Lower lobe of right lung (tissue), 2 donors: ENCODE results near the gene THSD4. TPM values are rescaled to one million over a fixed set of nuclear protein-coding genes. Genes with fewer than 3 reads are reported as not detected.

ENCODE experiments used
- ATAC-seq, 2 donors: fragments of 200-7000 bp; cut with Tn5 transposase; one replicate each; pipeline ENCODE4 v1.9.1; 2020 to 2022; ENCODE audit warnings: mild to moderate bottlenecking in 2 of 2, moderate library complexity in 2 of 2
- DNase-seq: peaks from one replicate; pipeline ENCODE4 v3.0.0-alpha.2; 2020
- H3K27ac ChIP-seq: fragments of 200-600 bp; one replicate; pipeline ENCODE4 v1.8.0; 2022
- H3K27me3 ChIP-seq: fragments of 200-600 bp; one replicate; pipeline ENCODE4 v1.8.0; 2022; ENCODE audit warnings: low read depth
- H3K36me3 ChIP-seq: fragments of 200-600 bp; one replicate; pipeline ENCODE4 v1.8.0; 2022; ENCODE audit warnings: mild to moderate bottlenecking
- H3K4me1 ChIP-seq: fragments of 200-600 bp; one replicate; pipeline ENCODE4 v1.8.0; 2022
- H3K4me3 ChIP-seq: fragments of 200-600 bp; one replicate; pipeline ENCODE4 v1.8.0; 2022; ENCODE audit warnings: mild to moderate bottlenecking
- H3K9me3 ChIP-seq: fragments of 200-600 bp; one replicate; pipeline ENCODE4 v1.8.0; 2022
- intact Hi-C: fragments of 100-400 bp; cut with DNase I; formaldehyde crosslinking; loops from one replicate; pipeline ENCODE4 v1.11.0; 2022
- total RNA-seq: library from RNA; stranded (reverse); fragmentation: NEBNext Ultra II Directional; extraction: Animal tissue kit (Norgen Biotek cat#: 25700); gene quantifications from one replicate; pipeline ENCODE4 v1.2.1, GENCODE V29; 2021
- TF ChIP-seq, protein P1 (sequence below): fragments of 200-600 bp; IDR thresholded peaks from one replicate; pipeline ENCODE4 v1.8.0; 2022; ENCODE audit warnings: antibody characterized with exemption, mild to moderate bottlenecking
- donor health status: DM: no; HTN: yes; CAD: no; lungs with severe emphysema.

THSD4 gene
- total RNA-seq, 1 donor from 2014 or later = 18.2 TPM

DNA sequence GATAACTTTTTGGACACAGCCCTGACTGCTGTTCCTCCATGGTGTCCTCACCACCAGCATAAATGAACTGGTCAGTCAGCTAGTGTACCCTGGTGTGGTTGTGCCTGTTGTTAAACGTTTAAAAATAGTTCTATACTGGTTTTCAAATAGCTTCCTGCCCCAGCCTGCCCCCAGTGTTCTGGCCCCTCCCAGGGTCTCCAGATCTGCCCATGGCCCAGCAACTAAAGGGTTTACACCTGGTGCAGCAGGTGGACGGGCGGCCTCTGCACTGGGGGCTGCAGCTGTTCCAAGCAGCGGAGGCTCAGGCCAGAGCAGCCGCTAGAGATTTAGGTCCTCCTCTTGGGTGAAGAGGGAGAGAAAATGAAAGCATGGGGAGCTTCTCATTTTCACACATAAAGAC lies 689.0 kb downstream of the THSD4 start:
- H3K36me3 ChIP-seq = no peaks in the 10 kb centered on the region
- intact Hi-C loops = loop anchor here (5.0 kb wide), 1 partner anchor 62 kb away; no protein-coding TSS in a partner anchor
- H3K27me3 ChIP-seq = no peaks in the 10 kb centered on the region
- H3K9me3 ChIP-seq = no peaks in the 10 kb centered on the region
- no peak overlapping the region for H3K27ac ChIP-seq
- no peak overlapping the region for H3K4me3 ChIP-seq
- DNase-seq = no peak
- H3K4me1 ChIP-seq = no peaks in the 10 kb centered on the region
- no peak for ATAC-seq
- TF ChIP-seq, protein P1, sequence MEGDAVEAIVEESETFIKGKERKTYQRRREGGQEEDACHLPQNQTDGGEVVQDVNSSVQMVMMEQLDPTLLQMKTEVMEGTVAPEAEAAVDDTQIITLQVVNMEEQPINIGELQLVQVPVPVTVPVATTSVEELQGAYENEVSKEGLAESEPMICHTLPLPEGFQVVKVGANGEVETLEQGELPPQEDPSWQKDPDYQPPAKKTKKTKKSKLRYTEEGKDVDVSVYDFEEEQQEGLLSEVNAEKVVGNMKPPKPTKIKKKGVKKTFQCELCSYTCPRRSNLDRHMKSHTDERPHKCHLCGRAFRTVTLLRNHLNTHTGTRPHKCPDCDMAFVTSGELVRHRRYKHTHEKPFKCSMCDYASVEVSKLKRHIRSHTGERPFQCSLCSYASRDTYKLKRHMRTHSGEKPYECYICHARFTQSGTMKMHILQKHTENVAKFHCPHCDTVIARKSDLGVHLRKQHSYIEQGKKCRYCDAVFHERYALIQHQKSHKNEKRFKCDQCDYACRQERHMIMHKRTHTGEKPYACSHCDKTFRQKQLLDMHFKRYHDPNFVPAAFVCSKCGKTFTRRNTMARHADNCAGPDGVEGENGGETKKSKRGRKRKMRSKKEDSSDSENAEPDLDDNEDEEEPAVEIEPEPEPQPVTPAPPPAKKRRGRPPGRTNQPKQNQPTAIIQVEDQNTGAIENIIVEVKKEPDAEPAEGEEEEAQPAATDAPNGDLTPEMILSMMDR = no peak

DNA sequence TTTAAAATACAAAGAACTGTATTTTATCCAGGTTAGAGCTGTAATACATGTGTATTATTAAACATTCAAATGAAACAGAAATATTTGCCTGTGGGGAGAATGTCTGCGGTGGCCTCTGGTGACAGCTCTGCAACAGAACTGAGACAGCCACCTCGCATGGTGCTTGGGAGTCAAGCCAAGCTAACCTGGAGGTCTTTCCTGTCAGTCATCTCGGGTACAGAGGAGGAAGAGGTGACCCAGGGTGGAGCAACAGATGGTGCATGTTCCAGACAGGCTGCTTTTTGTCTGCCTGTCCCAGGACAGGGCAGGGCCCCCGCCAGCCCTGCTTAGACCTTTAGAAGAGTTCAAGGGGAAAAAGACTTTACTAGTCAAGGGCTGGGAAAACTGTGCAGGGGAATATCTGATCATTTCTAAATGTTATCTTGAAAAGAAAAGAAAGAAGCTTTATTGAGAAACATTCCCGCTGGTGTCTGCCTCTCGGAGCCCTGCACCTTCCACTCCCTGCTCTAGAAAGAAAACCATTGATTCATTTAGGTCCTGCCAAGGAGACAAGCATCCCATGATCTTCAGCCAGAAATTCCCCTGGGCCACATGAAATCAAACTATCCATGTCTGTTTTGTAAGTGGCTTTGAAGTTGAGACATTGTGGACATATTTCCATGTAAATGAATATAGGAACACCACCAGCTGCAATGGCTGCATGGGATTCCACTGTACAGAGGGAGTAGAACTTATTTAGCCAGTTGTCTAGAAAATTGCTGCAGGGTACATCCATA lies 689.6 kb downstream of the THSD4 start:
- intact Hi-C loops = loop anchor here (5.0 kb wide), 1 partner anchor 63 kb away; no protein-coding TSS in a partner anchor
- ATAC-seq (no peak), DNase-seq (no peak)

DNA sequence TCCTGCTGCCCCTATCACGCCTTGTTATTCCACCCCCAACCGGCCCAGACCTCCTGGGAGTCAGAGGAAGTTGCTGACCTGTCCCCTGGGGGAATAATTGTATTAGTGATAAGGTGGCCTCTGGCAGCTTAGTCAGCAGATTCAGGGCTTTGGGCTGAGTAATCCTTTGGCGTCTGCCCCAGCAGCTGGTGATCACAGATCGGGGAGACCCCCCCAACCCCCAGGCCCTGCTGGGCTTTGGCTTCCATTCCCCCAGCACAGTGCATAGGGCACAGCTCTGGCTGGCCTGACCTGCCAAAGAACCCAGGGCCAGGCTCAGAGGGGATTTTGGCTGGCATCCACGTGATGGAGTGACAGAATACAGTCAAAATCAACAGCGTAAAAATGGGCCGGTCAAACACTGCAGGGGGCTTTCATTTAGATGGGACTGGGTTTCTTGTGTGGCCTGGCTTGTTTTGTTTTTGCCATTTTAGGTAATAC lies 691.2 kb downstream of the THSD4 start:
- Histone ChIP-seq H3K4me1 (no peaks in the 10 kb centered on the region), H3K36me3 (no peaks in the 10 kb centered on the region), H3K4me3 (no peak overlapping the region), H3K9me3 (no peaks in the 10 kb centered on the region), H3K27ac (no peak overlapping the region), H3K27me3 (no peaks in the 10 kb centered on the region)
- no peak for DNase-seq
- TF ChIP-seq, protein P1 = no peak
- ATAC-seq = no peak
- intact Hi-C loops = no loop called here

More for the DNA sequence above, 689.6 kb downstream of the THSD4 start:
- H3K27ac ChIP-seq = no peak overlapping the region
- H3K27me3 ChIP-seq = no peaks in the 10 kb centered on the region
- TF ChIP-seq, protein P1 = no peak
- H3K9me3 ChIP-seq = no peaks in the 10 kb centered on the region
- H3K36me3 ChIP-seq = no peaks in the 10 kb centered on the region
- H3K4me3 ChIP-seq = no peak overlapping the region
- no peaks in the 10 kb centered on the region for H3K4me1 ChIP-seq

DNA sequence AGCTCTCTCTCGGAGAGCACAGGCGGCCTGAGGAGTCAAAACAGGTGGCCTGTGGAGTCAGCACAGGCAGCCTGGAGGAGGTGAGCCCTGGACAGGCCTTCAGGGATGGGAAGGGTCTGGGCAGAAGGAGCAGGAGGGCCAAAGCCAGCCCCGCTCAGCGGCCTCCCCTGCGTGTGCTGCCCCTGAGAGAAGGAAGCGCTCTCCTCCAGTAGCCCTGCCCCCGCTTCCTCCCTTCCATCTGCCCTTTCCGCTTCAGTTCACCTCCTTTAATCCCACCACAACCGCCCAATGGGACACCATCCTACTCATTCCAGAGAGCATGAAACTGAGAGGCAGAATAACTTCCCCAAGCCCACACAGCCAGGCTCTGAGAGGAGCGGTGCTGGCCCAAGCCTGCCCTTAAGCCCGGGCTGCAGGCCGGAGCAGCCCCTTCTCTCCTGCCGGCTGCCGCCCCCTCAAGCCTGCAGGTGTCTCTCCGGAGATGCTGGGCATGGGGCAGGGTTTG lies 691.9 kb downstream of the THSD4 start:
- H3K27ac ChIP-seq = no peak overlapping the region
- H3K4me1 ChIP-seq = no peaks in the 10 kb centered on the region
- TF ChIP-seq, protein P1 = no peak
- no peak overlapping the region for H3K4me3 ChIP-seq
- ATAC-seq = no peak
- intact Hi-C loops = no loop called here
- no peaks in the 10 kb centered on the region for H3K27me3 ChIP-seq
- no peaks in the 10 kb centered on the region for H3K9me3 ChIP-seq
- H3K36me3 ChIP-seq = no peaks in the 10 kb centered on the region
- no peak for DNase-seq

DNA sequence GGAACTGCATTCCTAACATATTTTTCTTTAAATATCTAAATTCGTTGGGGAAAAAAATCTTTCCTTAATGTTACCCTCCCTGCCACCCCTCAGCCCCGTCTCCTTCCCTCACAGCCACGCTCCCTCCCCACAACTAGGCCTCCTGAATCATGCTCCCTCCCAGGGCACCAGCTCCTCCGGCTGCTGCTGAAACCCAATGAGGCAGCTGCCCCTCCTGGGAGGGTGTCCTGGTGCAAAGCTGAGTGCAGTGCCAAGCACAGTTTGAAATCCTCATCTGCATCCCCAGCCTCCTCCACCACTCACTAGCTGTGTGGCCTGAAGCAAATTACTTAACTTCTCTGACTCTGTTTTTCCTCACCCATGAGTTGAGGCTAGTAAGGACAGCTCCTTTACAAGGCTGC lies 692.4 kb downstream of the THSD4 start:
- no peak for DNase-seq
- no peaks in the 10 kb centered on the region for H3K4me1 ChIP-seq
- no peak for ATAC-seq

More for the DNA sequence above, 692.4 kb downstream of the THSD4 start:
- no peak overlapping the region for H3K4me3 ChIP-seq
- no peak overlapping the region for H3K27ac ChIP-seq
- no peaks in the 10 kb centered on the region for H3K9me3 ChIP-seq
- no peaks in the 10 kb centered on the region for H3K36me3 ChIP-seq
- TF ChIP-seq, protein P1 = no peak
- H3K27me3 ChIP-seq = no peaks in the 10 kb centered on the region
- intact Hi-C loops = no loop called here
